Osteoblast (primary cell): ENCODE data around the gene PAK5. TPM values are rescaled to one million over a fixed set of nuclear protein-coding genes. Genes with fewer than 3 reads are reported as not detected.

ENCODE experiments used
- DNase-seq: peaks from one replicate; pipeline ENCODE4 v3.0.0; 2011; ENCODE audit warnings: low spot score, mixed read lengths; ENCODE audit not compliant: insufficient read length; ENCODE audit errors: missing footprints
- H2AFZ ChIP-seq: 2 replicates; pipeline ENCODE4 v1.6.0; 2011; ENCODE audit warnings: mild to moderate bottlenecking, low read length
- H3K27ac ChIP-seq: 2 replicates; pipeline ENCODE4 v1.5.1; 2011; ENCODE audit warnings: mild to moderate bottlenecking, low read depth, low read length, moderate library complexity
- H3K27me3 ChIP-seq: 2 replicates; pipeline ENCODE4 v1.6.0; 2012; ENCODE audit warnings: mild to moderate bottlenecking, control low read depth, inconsistent platforms, low read length, moderate library complexity; ENCODE audit not compliant: insufficient read depth
- H3K36me3 ChIP-seq: 2 replicates; pipeline ENCODE4 v1.5.1; 2011; ENCODE audit warnings: mild to moderate bottlenecking, low read length, control low read depth, moderate library complexity; ENCODE audit not compliant: insufficient read depth
- H3K4me1 ChIP-seq: 2 replicates; pipeline ENCODE4 v1.5.1; 2011; ENCODE audit warnings: mild to moderate bottlenecking, low read length, control low read depth, moderate library complexity; ENCODE audit not compliant: insufficient read depth
- H3K4me2 ChIP-seq: 2 replicates; pipeline ENCODE4 v1.6.0; 2011; ENCODE audit warnings: mild to moderate bottlenecking, low read length; ENCODE audit not compliant: insufficient read depth
- H3K4me3 ChIP-seq: fragments of 200-600 bp; sonication (generic); 3 replicates; pipeline ENCODE4 v1.5.1; 2012; ENCODE audit warnings: mild to moderate bottlenecking, low read length, inconsistent platforms; ENCODE audit not compliant: insufficient read depth
- H3K79me2 ChIP-seq: 2 replicates; pipeline ENCODE4 v1.6.0; 2012; ENCODE audit warnings: mild to moderate bottlenecking, low read length, control low read depth, inconsistent platforms; ENCODE audit not compliant: insufficient read depth
- H3K9me3 ChIP-seq: 2 replicates; pipeline ENCODE4 v1.5.1; 2011; ENCODE audit warnings: low read depth, low read length, control low read depth
- H4K20me1 ChIP-seq: 2 replicates; pipeline ENCODE4 v1.6.0; 2012; ENCODE audit warnings: mild to moderate bottlenecking, low read length, control low read depth; ENCODE audit not compliant: insufficient read depth
- total RNA-seq: library from RNA; depleted of rRNA; stranded (reverse); fragments of >200 nt; gene quantifications from 2 replicates; pipeline ENCODE4 v1.2.3, GENCODE V29; 2012
- TF ChIP-seq, protein P1 (sequence below): IDR thresholded peaks from 2 replicates; pipeline ENCODE4 v1.5.1; 2011; ENCODE audit warnings: mild to moderate bottlenecking, low read depth, low read length, moderate library complexity; ENCODE audit errors: extremely low read depth

Gene PAK5
- total RNA-seq, 1 donor = not detected

DNA sequence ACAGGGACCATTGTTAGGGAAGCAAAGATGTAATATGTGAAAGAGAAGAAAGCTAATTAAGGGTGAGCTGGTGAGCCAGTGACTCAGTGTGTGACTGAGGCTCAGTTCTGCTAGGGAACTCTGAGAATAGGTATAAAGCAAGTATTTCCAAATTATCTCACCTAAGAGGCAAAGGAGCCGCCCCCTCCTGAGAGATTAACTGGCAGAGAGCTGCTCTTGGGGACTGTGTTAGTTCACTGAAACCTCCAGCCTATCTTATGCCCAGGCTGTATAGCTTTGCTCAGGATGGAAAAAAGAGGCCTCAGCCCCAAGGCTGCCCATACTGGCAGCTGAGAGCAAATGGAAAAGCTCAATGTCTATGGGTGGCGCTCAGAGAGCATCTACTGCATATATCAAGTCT, 152.0 kb downstream of the PAK5 start:
- no peak overlapping the region for H3K27ac ChIP-seq
- TF ChIP-seq, protein P1, sequence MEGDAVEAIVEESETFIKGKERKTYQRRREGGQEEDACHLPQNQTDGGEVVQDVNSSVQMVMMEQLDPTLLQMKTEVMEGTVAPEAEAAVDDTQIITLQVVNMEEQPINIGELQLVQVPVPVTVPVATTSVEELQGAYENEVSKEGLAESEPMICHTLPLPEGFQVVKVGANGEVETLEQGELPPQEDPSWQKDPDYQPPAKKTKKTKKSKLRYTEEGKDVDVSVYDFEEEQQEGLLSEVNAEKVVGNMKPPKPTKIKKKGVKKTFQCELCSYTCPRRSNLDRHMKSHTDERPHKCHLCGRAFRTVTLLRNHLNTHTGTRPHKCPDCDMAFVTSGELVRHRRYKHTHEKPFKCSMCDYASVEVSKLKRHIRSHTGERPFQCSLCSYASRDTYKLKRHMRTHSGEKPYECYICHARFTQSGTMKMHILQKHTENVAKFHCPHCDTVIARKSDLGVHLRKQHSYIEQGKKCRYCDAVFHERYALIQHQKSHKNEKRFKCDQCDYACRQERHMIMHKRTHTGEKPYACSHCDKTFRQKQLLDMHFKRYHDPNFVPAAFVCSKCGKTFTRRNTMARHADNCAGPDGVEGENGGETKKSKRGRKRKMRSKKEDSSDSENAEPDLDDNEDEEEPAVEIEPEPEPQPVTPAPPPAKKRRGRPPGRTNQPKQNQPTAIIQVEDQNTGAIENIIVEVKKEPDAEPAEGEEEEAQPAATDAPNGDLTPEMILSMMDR = no peak
- no peak for DNase-seq
- no peak overlapping the region for H3K4me2 ChIP-seq
- no peak overlapping the region for H2AFZ ChIP-seq
- no peaks in the 10 kb centered on the region for H3K79me2 ChIP-seq
- no peak overlapping the region for H3K4me3 ChIP-seq
- no peaks in the 10 kb centered on the region for H4K20me1 ChIP-seq
- H3K36me3 ChIP-seq = no peaks in the 10 kb centered on the region
- H3K27me3 ChIP-seq = no peaks in the 10 kb centered on the region
- H3K9me3 ChIP-seq = no peaks in the 10 kb centered on the region
- H3K4me1 ChIP-seq = no peaks in the 10 kb centered on the region

DNA sequence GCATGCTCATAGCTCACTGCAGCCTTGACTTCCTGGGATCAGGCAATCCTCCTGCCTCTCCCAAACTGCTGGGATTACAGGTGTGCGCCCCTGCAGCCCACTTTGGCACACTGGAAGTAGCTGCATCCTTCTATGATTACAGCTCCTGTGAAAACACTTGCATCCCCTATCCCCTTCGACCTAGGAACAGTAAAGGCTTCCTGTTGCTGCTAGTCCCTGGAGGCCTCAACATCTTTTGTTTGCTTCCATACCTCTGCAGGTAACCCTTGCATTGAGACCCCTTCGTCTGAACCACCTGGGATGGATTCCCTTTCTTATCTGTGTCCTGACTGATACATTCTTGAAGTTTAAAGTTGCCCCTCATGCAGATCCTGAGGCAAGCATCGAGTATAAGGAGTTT, 152.4 kb downstream of the PAK5 start:
- TF ChIP-seq, protein P1 = no peak
- Histone ChIP-seq H3K27me3 (no peaks in the 10 kb centered on the region), H3K27ac (no peak overlapping the region), H3K79me2 (no peaks in the 10 kb centered on the region), H3K36me3 (no peaks in the 10 kb centered on the region), H3K4me2 (no peak overlapping the region), H4K20me1 (no peaks in the 10 kb centered on the region), H3K4me3 (no peak overlapping the region), H2AFZ (no peak overlapping the region), H3K9me3 (no peaks in the 10 kb centered on the region), H3K4me1 (no peaks in the 10 kb centered on the region)
- DNase-seq = no peak

DNA sequence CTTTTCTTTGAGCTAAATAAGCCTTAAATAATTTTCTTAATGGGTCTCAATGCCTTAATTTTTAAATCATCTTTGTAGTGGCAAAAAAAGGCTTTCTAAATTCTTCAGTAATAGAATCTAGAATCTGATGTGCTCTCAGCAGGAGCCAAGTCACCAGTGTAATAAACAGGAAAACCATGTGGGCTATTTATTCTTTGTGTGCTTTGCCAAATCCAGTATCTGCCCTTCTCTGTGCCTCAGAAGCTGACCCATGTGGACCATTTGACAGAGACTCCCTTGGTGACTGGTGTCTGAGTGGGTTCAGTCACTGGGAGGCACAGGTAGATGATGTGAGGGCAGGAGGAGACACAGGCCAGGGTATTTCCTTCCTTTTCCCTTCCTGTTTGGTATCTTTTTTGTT, 152.9 kb downstream of the PAK5 start:
- Histone ChIP-seq H3K4me3 (no peak overlapping the region), H3K27me3 (no peaks in the 10 kb centered on the region), H3K36me3 (no peaks in the 10 kb centered on the region), H2AFZ (no peak overlapping the region), H3K4me1 (no peaks in the 10 kb centered on the region), H3K79me2 (no peaks in the 10 kb centered on the region), H3K9me3 (no peaks in the 10 kb centered on the region), H3K4me2 (no peak overlapping the region), H4K20me1 (no peaks in the 10 kb centered on the region), H3K27ac (no peak overlapping the region)
- DNase-seq = no peak
- TF ChIP-seq, protein P1 = no peak

DNA sequence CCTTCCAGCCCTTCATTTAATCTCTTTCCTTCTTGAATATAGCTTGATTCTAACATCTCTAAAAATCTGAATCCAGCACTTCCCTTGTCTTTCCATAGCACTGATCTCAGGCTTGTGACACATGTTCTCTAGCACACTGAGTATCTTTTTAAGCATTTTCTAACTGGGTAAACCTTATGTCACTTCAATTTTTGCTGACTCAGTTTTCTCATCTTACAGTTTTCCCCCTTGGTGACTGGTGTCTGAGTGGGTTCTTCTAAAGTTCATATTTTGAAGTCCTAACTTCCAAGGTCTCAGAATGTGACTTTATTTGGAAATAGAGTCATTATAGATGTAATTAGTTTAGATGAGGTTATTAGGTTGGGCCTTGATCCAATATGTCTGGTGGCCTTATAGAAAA, 153.9 kb downstream of the PAK5 start:
- Histone ChIP-seq H3K4me2 (no peak overlapping the region), H3K4me1 (no peaks in the 10 kb centered on the region), H3K36me3 (no peaks in the 10 kb centered on the region), H3K9me3 (no peaks in the 10 kb centered on the region), H3K27ac (no peak overlapping the region), H3K4me3 (no peak overlapping the region), H2AFZ (no peak overlapping the region), H4K20me1 (no peaks in the 10 kb centered on the region), H3K79me2 (no peaks in the 10 kb centered on the region), H3K27me3 (no peaks in the 10 kb centered on the region)
- TF ChIP-seq, protein P1 = no peak
- no peak for DNase-seq
